ENCODE data around the gene CLN3. TPM values are rescaled to one million over a fixed set of nuclear protein-coding genes. Genes with fewer than 3 reads are reported as not detected.
"Not testable (repeated sequence)": the region's sequence is repeated elsewhere in the genome, so short reads cannot be mapped to it uniquely, and the experiment has no call there.

The CLN3 gene
- total and polyA plus RNA-seq, 2 experiments from 2014 or later = 25.2 to 39.2 TPM

DNA sequence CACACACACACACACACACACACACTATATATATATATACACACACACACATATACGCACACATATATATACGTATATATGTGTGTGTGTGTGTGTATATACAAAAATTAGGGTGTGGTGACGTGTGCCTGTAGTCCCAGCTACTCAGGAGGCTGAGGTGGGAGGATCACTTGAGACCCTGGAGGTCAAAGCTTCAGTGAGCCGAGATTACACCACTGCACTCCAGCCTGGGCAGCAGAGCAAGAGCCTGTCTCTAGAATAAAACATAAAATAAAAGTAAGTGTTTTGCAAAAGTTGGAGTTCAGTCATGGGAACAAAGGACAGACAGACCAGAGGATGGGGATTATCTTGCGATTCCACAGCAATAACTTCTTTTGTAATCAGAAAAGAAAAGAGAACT lies 36.1 kb upstream of the CLN3 start:
- Histone ChIP-seq H3K4me3 (no peak overlapping the region), H3K36me3 (no peaks in the 10 kb centered on the region), H3K27me3 (no peaks in the 10 kb centered on the region), H3K27ac (no peak overlapping the region), H3K4me1 (ENCODE audit: low read depth) (no peaks in the 10 kb centered on the region), H3K9me3 (ENCODE audit: low read depth) (no peaks in the 10 kb centered on the region)
- DNase-seq (ENCODE audit: low read depth in 1 of 2, low spot score in 1 of 2) = no peak
- TF ChIP-seq, protein P1, sequence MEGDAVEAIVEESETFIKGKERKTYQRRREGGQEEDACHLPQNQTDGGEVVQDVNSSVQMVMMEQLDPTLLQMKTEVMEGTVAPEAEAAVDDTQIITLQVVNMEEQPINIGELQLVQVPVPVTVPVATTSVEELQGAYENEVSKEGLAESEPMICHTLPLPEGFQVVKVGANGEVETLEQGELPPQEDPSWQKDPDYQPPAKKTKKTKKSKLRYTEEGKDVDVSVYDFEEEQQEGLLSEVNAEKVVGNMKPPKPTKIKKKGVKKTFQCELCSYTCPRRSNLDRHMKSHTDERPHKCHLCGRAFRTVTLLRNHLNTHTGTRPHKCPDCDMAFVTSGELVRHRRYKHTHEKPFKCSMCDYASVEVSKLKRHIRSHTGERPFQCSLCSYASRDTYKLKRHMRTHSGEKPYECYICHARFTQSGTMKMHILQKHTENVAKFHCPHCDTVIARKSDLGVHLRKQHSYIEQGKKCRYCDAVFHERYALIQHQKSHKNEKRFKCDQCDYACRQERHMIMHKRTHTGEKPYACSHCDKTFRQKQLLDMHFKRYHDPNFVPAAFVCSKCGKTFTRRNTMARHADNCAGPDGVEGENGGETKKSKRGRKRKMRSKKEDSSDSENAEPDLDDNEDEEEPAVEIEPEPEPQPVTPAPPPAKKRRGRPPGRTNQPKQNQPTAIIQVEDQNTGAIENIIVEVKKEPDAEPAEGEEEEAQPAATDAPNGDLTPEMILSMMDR (IDR thresholded peaks at IDR 0.05; ENCODE audit: low read depth, low read length) = no peak

DNA sequence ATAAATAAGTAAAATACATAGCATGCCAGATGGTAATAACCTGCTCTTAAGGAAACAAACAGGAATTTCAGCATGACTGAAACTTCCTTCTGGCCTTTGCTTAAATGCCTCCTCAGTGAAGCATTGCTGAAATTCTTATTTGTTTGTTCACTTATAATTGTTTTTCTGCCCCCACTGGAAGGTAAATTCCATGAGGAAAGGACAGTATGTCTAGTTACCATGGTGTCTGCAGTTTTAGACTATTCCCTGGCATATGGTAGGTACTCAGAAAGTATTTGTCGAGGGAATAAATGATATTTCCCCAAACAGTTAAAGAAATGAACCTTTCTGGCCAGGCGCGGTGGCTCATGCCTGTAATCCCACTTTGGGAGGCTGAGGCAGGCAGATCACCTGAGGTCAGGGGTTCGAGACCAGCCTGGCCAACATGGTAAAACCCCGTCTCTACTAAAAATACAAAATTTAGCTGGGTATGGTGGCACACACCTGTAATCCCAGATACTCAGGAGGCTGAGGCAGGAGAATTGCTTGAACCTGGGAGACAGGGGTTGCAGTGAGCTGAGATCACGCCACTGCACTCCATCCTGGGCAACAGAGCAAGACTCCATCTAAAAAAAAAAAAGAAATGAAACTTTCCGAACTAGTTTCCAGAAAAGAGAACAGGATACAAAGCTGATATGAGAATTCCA lies 35.4 kb upstream of the CLN3 start:
- not testable (repeated sequence) for H3K4me1 ChIP-seq (ENCODE audit: low read depth); H3K36me3 ChIP-seq; H3K4me3 ChIP-seq; H3K27me3 ChIP-seq; H3K9me3 ChIP-seq (ENCODE audit: low read depth); H3K27ac ChIP-seq; DNase-seq (ENCODE audit: low read depth in 1 of 2, low spot score in 1 of 2)

DNA sequence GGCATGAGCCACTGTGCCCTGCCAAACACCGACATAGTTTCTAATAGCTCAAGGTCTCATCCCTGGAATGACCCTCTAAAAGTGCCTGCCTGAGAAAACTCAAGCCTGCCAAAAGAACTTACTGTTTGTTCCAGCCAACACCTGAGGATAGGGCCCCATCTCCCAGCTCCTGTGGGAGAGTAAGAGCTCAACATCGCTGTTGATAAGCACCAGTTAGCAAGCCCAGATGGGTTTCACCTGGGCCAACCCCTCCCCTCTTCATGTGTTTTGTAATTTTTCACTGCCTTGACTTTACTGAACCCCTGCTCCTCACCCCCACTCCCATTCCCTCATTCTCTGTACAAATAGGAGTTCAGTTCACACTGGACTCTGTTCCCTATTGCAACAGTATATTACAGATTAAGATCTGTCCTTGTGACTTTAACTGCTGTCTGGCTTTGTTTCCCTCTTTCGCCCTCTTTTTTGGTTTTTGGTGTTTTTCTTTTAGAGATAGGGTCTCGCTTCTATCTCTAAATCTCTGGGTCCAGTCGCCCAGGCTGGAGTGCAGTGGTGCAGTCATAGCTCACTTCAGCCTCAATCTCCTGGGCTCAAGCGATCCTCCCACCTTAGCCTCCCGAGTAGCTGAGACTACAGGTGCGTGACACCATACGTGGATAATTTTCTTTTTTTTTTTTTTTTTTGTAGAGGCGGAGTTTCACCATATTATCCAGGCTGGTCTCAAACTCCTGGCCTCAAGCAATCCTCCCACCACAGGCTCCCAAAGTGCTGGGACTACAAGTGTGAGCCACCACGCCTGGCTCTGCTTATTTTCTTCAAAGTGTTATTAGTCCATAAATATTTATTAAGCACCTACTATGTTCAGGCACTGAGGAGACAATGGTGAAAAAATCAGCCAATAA lies 34.6 kb upstream of the CLN3 start:
- Histone ChIP-seq H3K4me1 (ENCODE audit: low read depth) (no peaks in the 10 kb centered on the region), H3K9me3 (ENCODE audit: low read depth) (no peaks in the 10 kb centered on the region), H3K27ac (no peak overlapping the region), H3K27me3 (no peaks in the 10 kb centered on the region), H3K4me3 (no peak overlapping the region), H3K36me3 (no peaks in the 10 kb centered on the region)
- no peak for DNase-seq (ENCODE audit: low read depth in 1 of 2, low spot score in 1 of 2)
- TF ChIP-seq, protein P1 (IDR thresholded peaks at IDR 0.05; ENCODE audit: low read depth, low read length) = no peak

DNA sequence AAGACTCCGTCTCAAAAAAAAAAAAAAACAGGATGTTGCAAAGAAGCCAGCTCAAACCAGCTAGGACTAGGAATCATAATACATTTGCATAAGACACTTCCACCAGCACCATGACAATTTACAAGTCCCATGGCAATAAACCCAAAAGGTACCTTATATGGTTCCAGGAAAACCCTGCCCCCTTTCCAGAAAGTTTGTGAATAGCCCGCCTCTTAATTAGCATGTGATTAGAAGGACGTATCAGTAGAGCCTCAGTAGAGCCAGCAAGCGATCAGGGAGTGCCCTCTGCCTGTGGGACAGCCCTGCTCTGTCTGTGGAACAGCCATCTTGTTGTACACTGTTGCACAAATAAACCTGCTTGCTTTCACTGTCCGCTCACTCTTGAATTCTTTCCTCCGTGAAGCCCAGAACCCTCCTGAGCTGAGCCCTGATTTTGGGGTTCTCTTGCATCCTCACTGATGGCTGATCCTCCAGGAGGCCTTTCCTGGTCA lies 32.9 kb upstream of the CLN3 start:
- H3K27ac ChIP-seq = no peak overlapping the region
- peak in 1 of 2 donors; percentile 16 for DNase-seq (ENCODE audit: low read depth in 1 of 2, low spot score in 1 of 2)
- H3K27me3 ChIP-seq = no peaks in the 10 kb centered on the region
- no peaks in the 10 kb centered on the region for H3K9me3 ChIP-seq (ENCODE audit: low read depth)
- TF ChIP-seq, protein P1 (IDR thresholded peaks at IDR 0.05; ENCODE audit: low read depth, low read length) = no peak
- no peak overlapping the region for H3K4me3 ChIP-seq
- H3K36me3 ChIP-seq = no peaks in the 10 kb centered on the region
- no peaks in the 10 kb centered on the region for H3K4me1 ChIP-seq (ENCODE audit: low read depth)

DNA sequence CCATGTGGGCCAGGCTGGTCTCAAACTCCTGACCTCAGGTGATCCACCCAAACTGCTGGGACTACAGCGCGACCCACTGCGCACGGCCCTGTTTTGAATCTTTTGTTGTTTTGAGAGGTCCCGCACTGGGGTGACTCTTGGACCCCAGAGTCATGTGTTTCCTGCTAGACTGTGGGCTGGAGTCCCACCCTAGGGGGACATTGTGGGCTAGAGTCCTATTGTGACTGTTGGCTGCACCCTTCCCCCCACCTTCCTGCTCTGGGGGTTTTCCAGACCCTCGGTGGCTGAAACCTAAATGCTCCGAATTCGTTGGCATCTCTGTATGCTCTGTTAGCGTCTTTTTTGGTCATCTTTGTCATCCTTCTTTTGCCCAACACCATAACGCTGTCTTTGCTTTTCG lies 30.9 kb upstream of the CLN3 start:
- Histone ChIP-seq H3K27ac (no peak overlapping the region), H3K27me3 (no peaks in the 10 kb centered on the region), H3K9me3 (ENCODE audit: low read depth) (no peaks in the 10 kb centered on the region), H3K4me1 (ENCODE audit: low read depth) (no peaks in the 10 kb centered on the region), H3K36me3 (no peaks in the 10 kb centered on the region), H3K4me3 (no peak overlapping the region)
- no peak for DNase-seq (ENCODE audit: low read depth in 1 of 2, low spot score in 1 of 2)
- TF ChIP-seq, protein P1 (IDR thresholded peaks at IDR 0.05; ENCODE audit: low read depth, low read length) = no peak

DNA sequence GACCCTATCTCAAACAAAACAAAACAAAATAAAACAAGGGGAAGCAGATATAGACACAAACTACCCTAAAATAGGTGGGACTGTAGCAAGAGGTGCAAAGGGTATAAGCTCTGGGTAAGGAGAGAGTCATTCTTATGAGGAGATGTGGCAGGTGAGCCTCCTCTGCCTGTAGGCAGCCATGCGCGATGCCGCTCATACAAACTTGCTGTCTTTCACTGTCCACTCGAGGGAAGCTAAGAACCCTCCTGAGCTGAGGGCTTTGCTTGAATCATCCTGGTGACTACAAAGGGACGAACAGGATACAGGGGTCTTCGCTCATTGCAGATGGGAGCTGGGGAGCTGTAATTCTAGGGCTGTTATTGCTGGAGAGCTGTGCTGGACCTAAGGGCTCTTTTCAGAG lies 29.6 kb upstream of the CLN3 start:
- H3K36me3 ChIP-seq = no peaks in the 10 kb centered on the region
- H3K4me1 ChIP-seq (ENCODE audit: low read depth) = no peaks in the 10 kb centered on the region
- H3K9me3 ChIP-seq (ENCODE audit: low read depth) = no peaks in the 10 kb centered on the region
- no peak overlapping the region for H3K27ac ChIP-seq
- DNase-seq (ENCODE audit: low read depth in 1 of 2, low spot score in 1 of 2) = no peak
- no peaks in the 10 kb centered on the region for H3K27me3 ChIP-seq
- H3K4me3 ChIP-seq = no peak overlapping the region
- TF ChIP-seq, protein P1 (IDR thresholded peaks at IDR 0.05; ENCODE audit: low read depth, low read length) = no peak

Measured in cardiac muscle cell (in vitro differentiated cells and primary cell).